Lower lobe of right lung (tissue), 2 donors: ENCODE measurements around the gene MEA1. TPM values are rescaled to one million over a fixed set of nuclear protein-coding genes. Genes with fewer than 3 reads are reported as not detected.
A peak's percentile ranks its signal among the peaks of the same experiment; 100 is the strongest.

Experiments used
- ATAC-seq, 2 donors: fragments of 200-7000 bp; cut with Tn5 transposase; one replicate each; pipeline ENCODE4 v1.9.1; 2020 to 2022; ENCODE audit warnings: mild to moderate bottlenecking in 2 of 2, moderate library complexity in 2 of 2
- DNase-seq: peaks from one replicate; pipeline ENCODE4 v3.0.0-alpha.2; 2020
- H3K27ac ChIP-seq: fragments of 200-600 bp; one replicate; pipeline ENCODE4 v1.8.0; 2022
- H3K27me3 ChIP-seq: fragments of 200-600 bp; one replicate; pipeline ENCODE4 v1.8.0; 2022; ENCODE audit warnings: low read depth
- H3K36me3 ChIP-seq: fragments of 200-600 bp; one replicate; pipeline ENCODE4 v1.8.0; 2022; ENCODE audit warnings: mild to moderate bottlenecking
- H3K4me1 ChIP-seq: fragments of 200-600 bp; one replicate; pipeline ENCODE4 v1.8.0; 2022
- H3K4me3 ChIP-seq: fragments of 200-600 bp; one replicate; pipeline ENCODE4 v1.8.0; 2022; ENCODE audit warnings: mild to moderate bottlenecking
- H3K9me3 ChIP-seq: fragments of 200-600 bp; one replicate; pipeline ENCODE4 v1.8.0; 2022
- intact Hi-C: fragments of 100-400 bp; cut with DNase I; formaldehyde crosslinking; loops from one replicate; pipeline ENCODE4 v1.11.0; 2022
- total RNA-seq: library from RNA; stranded (reverse); fragmentation: NEBNext Ultra II Directional; extraction: Animal tissue kit (Norgen Biotek cat#: 25700); gene quantifications from one replicate; pipeline ENCODE4 v1.2.1, GENCODE V29; 2021
- TF ChIP-seq, protein P1 (sequence below): fragments of 200-600 bp; IDR thresholded peaks from one replicate; pipeline ENCODE4 v1.8.0; 2022; ENCODE audit warnings: antibody characterized with exemption, mild to moderate bottlenecking
- donor health status: DM: no; HTN: yes; CAD: no; lungs with severe emphysema.

The MEA1 gene
- total RNA-seq, 1 donor from 2014 or later, result 44.8 TPM

DNA sequence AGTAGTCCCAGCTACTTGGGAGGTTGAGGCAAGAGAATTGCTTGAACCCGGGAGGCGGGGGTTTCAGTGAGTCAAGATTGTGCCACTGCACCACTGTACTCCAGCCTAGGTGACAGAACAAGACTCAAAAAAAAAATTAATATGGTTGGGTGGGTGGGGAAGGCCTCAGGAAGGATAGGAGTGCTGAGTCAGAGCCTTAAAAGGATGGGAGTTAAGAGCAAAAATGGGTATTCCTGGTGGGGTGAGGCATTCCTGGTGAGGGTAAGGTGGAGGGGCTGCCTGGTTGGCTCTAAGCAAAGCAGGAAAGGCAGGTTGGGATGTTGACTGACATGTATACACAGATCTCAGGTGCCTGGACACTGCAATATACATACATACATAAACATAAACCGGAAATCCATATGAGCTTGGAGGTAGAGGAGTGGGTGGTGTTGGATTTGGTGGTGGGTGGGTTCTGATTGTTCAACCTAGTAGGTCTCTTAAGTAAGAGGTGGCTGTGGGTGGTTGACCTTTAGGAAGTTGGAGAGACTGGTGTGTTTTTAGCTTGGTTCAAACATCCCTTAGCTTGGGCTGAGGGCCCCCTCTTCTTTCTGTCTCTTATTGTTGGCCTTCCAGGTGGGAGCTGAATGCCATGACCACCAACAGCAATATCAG lies 6.4 kb upstream of the MEA1 start:
- H3K4me3 ChIP-seq, result no peak overlapping the region
- peaks cover 43% of the 10 kb centered on the region for H3K36me3 ChIP-seq
- DNase-seq (no peak), ATAC-seq (no peak)
- H3K4me1 ChIP-seq, result peaks cover 46% of the 10 kb centered on the region
- no peak overlapping the region for H3K27ac ChIP-seq
- H3K9me3 ChIP-seq, result no peaks in the 10 kb centered on the region
- intact Hi-C loops, result no loop called here
- H3K27me3 ChIP-seq, result no peaks in the 10 kb centered on the region
- TF ChIP-seq, protein P1, sequence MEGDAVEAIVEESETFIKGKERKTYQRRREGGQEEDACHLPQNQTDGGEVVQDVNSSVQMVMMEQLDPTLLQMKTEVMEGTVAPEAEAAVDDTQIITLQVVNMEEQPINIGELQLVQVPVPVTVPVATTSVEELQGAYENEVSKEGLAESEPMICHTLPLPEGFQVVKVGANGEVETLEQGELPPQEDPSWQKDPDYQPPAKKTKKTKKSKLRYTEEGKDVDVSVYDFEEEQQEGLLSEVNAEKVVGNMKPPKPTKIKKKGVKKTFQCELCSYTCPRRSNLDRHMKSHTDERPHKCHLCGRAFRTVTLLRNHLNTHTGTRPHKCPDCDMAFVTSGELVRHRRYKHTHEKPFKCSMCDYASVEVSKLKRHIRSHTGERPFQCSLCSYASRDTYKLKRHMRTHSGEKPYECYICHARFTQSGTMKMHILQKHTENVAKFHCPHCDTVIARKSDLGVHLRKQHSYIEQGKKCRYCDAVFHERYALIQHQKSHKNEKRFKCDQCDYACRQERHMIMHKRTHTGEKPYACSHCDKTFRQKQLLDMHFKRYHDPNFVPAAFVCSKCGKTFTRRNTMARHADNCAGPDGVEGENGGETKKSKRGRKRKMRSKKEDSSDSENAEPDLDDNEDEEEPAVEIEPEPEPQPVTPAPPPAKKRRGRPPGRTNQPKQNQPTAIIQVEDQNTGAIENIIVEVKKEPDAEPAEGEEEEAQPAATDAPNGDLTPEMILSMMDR, result no peak

DNA sequence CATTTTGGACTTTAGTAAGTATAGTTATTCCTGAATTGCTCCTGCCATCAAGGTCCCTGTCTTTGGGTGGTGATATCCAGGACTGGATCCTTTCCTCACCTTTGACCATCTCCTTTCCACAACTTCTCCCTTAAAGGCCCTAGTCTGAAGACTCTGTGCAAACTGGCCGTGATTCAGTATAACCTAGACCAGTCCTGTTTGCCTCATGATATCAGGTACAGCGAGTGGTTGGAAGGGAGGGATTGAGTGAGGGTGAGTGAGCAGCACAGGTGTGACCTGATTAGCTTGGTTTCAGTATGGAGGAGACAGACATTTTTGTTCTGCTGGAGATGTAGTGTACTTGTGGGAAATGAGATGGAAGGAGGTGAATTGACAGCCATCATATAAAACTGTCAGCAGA lies 5.4 kb upstream of the MEA1 start:
- Histone ChIP-seq H3K4me3 (no peak overlapping the region), H3K27me3 (no peaks in the 10 kb centered on the region), H3K27ac (no peak overlapping the region), H3K9me3 (no peaks in the 10 kb centered on the region), H3K36me3 (peaks cover 33% of the 10 kb centered on the region), H3K4me1 (peaks cover 53% of the 10 kb centered on the region)
- ATAC-seq, result no peak
- TF ChIP-seq, protein P1, result no peak
- DNase-seq, result no peak
- intact Hi-C loops, result no loop called here

DNA sequence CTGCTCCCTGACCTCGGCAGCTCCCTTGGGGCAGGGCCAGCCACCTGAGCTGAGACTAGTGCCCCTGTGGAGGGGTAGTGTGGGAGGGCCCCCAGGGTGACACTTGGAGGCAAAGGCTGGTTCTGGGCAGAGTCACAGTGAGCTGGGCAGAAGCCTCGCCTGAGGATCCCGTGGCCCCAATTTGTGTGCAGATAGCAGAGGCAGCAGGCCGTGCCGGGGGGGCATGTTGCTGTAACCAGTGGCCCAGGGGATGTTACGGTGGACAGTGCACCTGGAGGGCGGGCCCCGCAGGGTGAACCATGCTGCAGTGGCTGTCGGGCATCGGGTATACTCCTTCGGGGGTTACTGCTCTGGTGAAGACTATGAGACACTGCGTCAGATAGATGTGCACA lies 3.2 kb upstream of the MEA1 start:
- TF ChIP-seq, protein P1, result no peak
- Histone ChIP-seq H3K36me3 (peaks cover 36% of the 10 kb centered on the region), H3K27ac (no peak overlapping the region), H3K27me3 (no peaks in the 10 kb centered on the region), H3K9me3 (no peaks in the 10 kb centered on the region), H3K4me3 (no peak overlapping the region), H3K4me1 (peaks cover 49% of the 10 kb centered on the region)
- no peak for DNase-seq
- no peak for ATAC-seq
- intact Hi-C loops, result no loop called here

DNA sequence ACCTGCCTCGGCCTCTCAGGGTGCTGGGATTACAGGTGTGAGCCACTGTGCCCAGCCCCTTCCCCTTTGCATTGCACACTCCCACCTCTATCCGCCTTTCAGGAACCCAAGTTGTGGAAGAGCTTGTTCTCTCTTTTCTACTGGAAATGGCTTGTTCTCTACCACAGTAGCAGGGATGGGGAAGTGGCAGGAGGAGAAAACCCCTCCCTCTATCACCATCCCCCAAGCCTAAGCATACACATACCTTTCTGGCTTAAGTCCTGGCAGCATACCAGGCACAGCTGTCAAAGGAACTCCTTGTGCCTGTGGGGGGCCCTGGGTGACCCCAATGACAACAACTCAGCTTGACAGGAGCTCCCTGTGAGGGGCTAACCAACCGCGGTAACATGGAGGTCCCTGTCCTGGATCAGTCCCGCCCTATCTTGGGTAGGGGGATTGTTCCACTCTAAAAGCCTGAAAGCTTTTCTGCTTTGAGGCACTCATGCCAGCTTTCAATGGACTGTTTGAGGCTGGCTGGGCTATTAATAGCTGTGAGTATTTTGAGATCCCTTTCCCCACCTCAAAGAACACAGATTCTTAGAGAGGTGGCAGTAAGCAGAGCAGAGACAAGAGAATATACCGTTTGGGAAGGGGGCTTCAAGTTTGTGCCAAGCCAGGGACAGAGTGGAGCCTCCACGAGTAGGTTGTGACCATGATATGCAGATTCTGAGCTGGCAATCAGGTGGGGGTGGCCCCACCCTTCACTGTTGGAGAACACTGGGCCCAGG lies 2.6 kb upstream of the MEA1 start:
- Histone ChIP-seq H3K4me3 (no peak overlapping the region), H3K27ac (no peak overlapping the region), H3K27me3 (no peaks in the 10 kb centered on the region), H3K4me1 (peaks cover 49% of the 10 kb centered on the region), H3K9me3 (no peaks in the 10 kb centered on the region), H3K36me3 (peaks cover 42% of the 10 kb centered on the region)
- ATAC-seq (no peak), DNase-seq (no peak)
- TF ChIP-seq, protein P1, result no peak
- intact Hi-C loops, result no loop called here

DNA sequence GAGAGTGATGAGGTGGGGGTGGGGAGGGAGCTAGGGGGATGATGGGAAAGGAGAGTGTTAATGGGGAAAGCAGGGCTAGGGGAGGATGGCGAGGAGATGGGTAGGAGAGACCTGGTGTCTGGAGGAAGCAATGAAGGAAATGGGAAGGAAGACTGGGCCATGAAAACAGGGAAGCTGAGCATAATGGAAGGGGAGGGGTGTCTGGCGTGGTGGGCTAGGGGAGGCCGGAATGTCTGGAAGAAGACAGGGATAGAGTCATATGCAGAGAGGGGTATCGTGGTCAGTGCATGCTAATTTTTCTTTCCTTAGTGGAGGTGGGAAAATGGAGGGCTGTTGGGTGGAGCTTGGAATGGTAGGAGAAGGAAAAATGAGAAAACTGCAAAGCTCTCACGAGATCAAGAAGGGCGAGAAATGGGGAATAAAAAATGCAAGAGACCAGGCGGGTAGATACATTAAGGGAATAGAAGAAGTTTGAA lies 726 bp upstream of the MEA1 start:
- Histone ChIP-seq H3K4me1 (peaks cover 41% of the 10 kb centered on the region), H3K27ac (peak overlapping the region; percentile 76), H3K9me3 (no peaks in the 10 kb centered on the region), H3K4me3 (peak overlapping the region; percentile 69), H3K36me3 (peaks cover 52% of the 10 kb centered on the region), H3K27me3 (no peaks in the 10 kb centered on the region)
- DNase-seq, result no peak
- TF ChIP-seq, protein P1, result no peak
- intact Hi-C loops, result no loop called here
- no peak for ATAC-seq
